ENCODE data around the gene NFKBIE.
A peak's percentile ranks its signal among the peaks of the same experiment; 100 is the strongest.

Gene NFKBIE

GRCh38 chr6:44285552-44286284 lies 20.4 kb upstream of the NFKBIE start:
- Mint-ChIP-seq H3K4me3 (no peak overlapping the region), H3K27me3 (ENCODE audit: low read depth, poor library complexity) (peaks cover 61% of the 10 kb centered on the region), H3K4me1 (no peaks in the 10 kb centered on the region), H3K9me3 (no peaks in the 10 kb centered on the region), H3K36me3 (ENCODE audit: low read depth) (no peaks in the 10 kb centered on the region), H3K27ac (no peak overlapping the region)
- no peak for TF ChIP-seq CTCF (IDR thresholded peaks at IDR 0.05)
- peak; percentile 67 for DNase-seq

GRCh38 chr6:44284867-44285266 lies 19.5 kb upstream of the NFKBIE start:
- no peak overlapping the region for H3K4me3 Mint-ChIP-seq
- no peak for DNase-seq
- H3K36me3 Mint-ChIP-seq (ENCODE audit: low read depth) = no peaks in the 10 kb centered on the region
- H3K27ac Mint-ChIP-seq = no peak overlapping the region
- no peak for TF ChIP-seq CTCF (IDR thresholded peaks at IDR 0.05)
- no peaks in the 10 kb centered on the region for H3K4me1 Mint-ChIP-seq
- no peaks in the 10 kb centered on the region for H3K9me3 Mint-ChIP-seq
- peaks cover 62% of the 10 kb centered on the region for H3K27me3 Mint-ChIP-seq (ENCODE audit: low read depth, poor library complexity)

- DNase-seq = no peak
- H3K27ac Mint-ChIP-seq = no peak overlapping the region
- no peak overlapping the region for H3K4me3 Mint-ChIP-seq
- H3K9me3 Mint-ChIP-seq = no peaks in the 10 kb centered on the region
- no peaks in the 10 kb centered on the region for H3K36me3 Mint-ChIP-seq (ENCODE audit: low read depth)
- TF ChIP-seq CTCF (IDR thresholded peaks at IDR 0.05) = no peak
- peaks cover 62% of the 10 kb centered on the region for H3K27me3 Mint-ChIP-seq (ENCODE audit: low read depth, poor library complexity)
- no peaks in the 10 kb centered on the region for H3K4me1 Mint-ChIP-seq
These were observed 18.8 kb upstream of the NFKBIE start for GRCh38 chr6:44284121-44284520.

GRCh38 chr6:44278774-44279697 lies 13.7 kb upstream of the NFKBIE start:
- no peak for DNase-seq
- H3K4me1 Mint-ChIP-seq = peaks cover 22% of the 10 kb centered on the region
- no peaks in the 10 kb centered on the region for H3K36me3 Mint-ChIP-seq (ENCODE audit: low read depth)
- no peaks in the 10 kb centered on the region for H3K9me3 Mint-ChIP-seq
- H3K27ac Mint-ChIP-seq = no peak overlapping the region
- peaks cover 26% of the 10 kb centered on the region for H3K27me3 Mint-ChIP-seq (ENCODE audit: low read depth, poor library complexity)
- TF ChIP-seq CTCF (IDR thresholded peaks at IDR 0.05) = no peak
- H3K4me3 Mint-ChIP-seq = no peak overlapping the region

GRCh38 chr6:44278315-44278714 lies 13.0 kb upstream of the NFKBIE start:
- H3K36me3 Mint-ChIP-seq (ENCODE audit: low read depth) = no peaks in the 10 kb centered on the region
- no peak overlapping the region for H3K4me3 Mint-ChIP-seq
- no peaks in the 10 kb centered on the region for H3K9me3 Mint-ChIP-seq
- DNase-seq = no peak
- H3K27ac Mint-ChIP-seq = no peak overlapping the region
- peaks cover 18% of the 10 kb centered on the region for H3K27me3 Mint-ChIP-seq (ENCODE audit: low read depth, poor library complexity)
- no peak for TF ChIP-seq CTCF (IDR thresholded peaks at IDR 0.05)
- H3K4me1 Mint-ChIP-seq = peaks cover 22% of the 10 kb centered on the region

All from nephron progenitor cell (in vitro differentiated cells).